HepG2 (cell line): ENCODE results near the gene ENPP7. TPM values are rescaled to one million over a fixed set of nuclear protein-coding genes. Genes with fewer than 3 reads are reported as not detected.

ENCODE experiments used
- ATAC-seq: fragments of 200-7000 bp; cut with Tn5 transposase; 3 replicates; pipeline ENCODE4 v1.9.1; 2020; ENCODE audit warnings: mild to moderate bottlenecking, moderate library complexity
- BruUV-seq: library from RNA; stranded (reverse); fragments of 400-500 nt; replicated peaks from 2 replicates; lab custom pipeline; 2021; lab: Mats Ljungman, UMichigan
- CTCF ChIA-PET: fragments of 300-600 bp; formaldehyde crosslinking; extraction: SDS; loops from one replicate; lab custom pipeline; 2021; ENCODE audit warnings: low total read pairs, inconsistent platforms, low intra/inter-chr PET ratio; lab: Yijun Ruan, JAX
- POLR2A ChIA-PET: fragments of 350-600 bp; sonication (Branson Sonifier 250); formaldehyde crosslinking; loops from one replicate; lab custom pipeline; 2020; ENCODE audit warnings: antibody characterized with exemption, inconsistent platforms; lab: Yijun Ruan, JAX
- DNase-seq: peaks from one replicate; pipeline ENCODE4 v3.0.0-alpha.2; 2015; ENCODE audit warnings: low spot score
- FAIRE-seq: peaks from 3 replicates; lab custom pipeline; 2011; peaks lifted over from hg19 to GRCh38; lab: Jason Lieb, UNC
- H2AFZ ChIP-seq: one replicate; pipeline ENCODE4 v1.6.1; 2011; ENCODE audit warnings: low read length, inconsistent platforms
- H3K27ac ChIP-seq: fragments of 300-600 bp; 3 replicates; pipeline ENCODE4 v1.8.0; 2011; ENCODE audit warnings: mixed run types, mild to moderate bottlenecking, mixed read lengths, low read length, inconsistent platforms; ENCODE audit not compliant: insufficient read depth; ENCODE audit errors: extremely low read length
- H3K27me3 ChIP-seq, 2 experiments: fragments of 200-600 bp in 1 of 2; 2 replicates in 1 of 2; 3 replicates in 1 of 2; pipeline versions ENCODE4 v1.6.0 to v1.8.0; 2011; ENCODE audit warnings: low read length in 2 of 2, mild to moderate bottlenecking in 2 of 2, moderate library complexity in 2 of 2, inconsistent platforms in 1 of 2; ENCODE audit not compliant: insufficient read depth in 2 of 2, control insufficient read depth in 1 of 2
- H3K36me3 ChIP-seq, 2 experiments: fragments of 200-600 bp in 1 of 2; replicated peaks in 1 of 2; 2 replicates in 1 of 2; 3 replicates in 1 of 2; pipeline versions ENCODE4 v1.5.1 to v1.8.0; 2011; ENCODE audit warnings: low read length in 2 of 2, inconsistent platforms in 1 of 2; ENCODE audit not compliant: insufficient read depth in 2 of 2, control insufficient read depth in 1 of 2
- H3K4me1 ChIP-seq: 2 replicates; pipeline ENCODE4 v1.5.1; 2012; ENCODE audit warnings: low read length, inconsistent platforms; ENCODE audit not compliant: insufficient read depth
- H3K4me2 ChIP-seq: 2 replicates; pipeline ENCODE4 v1.6.0; 2011; ENCODE audit warnings: low read depth, low read length, inconsistent platforms
- H3K4me3 ChIP-seq, 3 experiments: fragments of 200-600 bp in 1 of 3; sonication (generic), shearing (Covaris generic) in 1 of 3; replicated peaks in 1 of 3; 2 replicates each; pipeline ENCODE4 v1.5.1; 2011 to 2016; ENCODE audit warnings: low read length in 3 of 3, inconsistent platforms in 2 of 3, low read depth in 2 of 3, mild to moderate bottlenecking in 2 of 3, control low read depth in 1 of 3, mixed read lengths in 1 of 3; ENCODE audit not compliant: insufficient read depth in 1 of 3
- H3K79me2 ChIP-seq: one replicate; pipeline ENCODE4 v1.6.1; 2011; ENCODE audit warnings: low read length, inconsistent platforms; ENCODE audit not compliant: insufficient read depth
- H3K9ac ChIP-seq: 2 replicates; pipeline ENCODE4 v1.6.0; 2011; ENCODE audit warnings: mild to moderate bottlenecking, low read depth, low read length, inconsistent platforms; ENCODE audit not compliant: insufficient read depth
- H3K9me3 ChIP-seq: 2 replicates; pipeline ENCODE4 v1.5.1; 2012; ENCODE audit warnings: mild to moderate bottlenecking, low read length
- H4K20me1 ChIP-seq: 2 replicates; pipeline ENCODE4 v1.6.0; 2011; ENCODE audit warnings: inconsistent platforms, mild to moderate bottlenecking, low read length, moderate library complexity; ENCODE audit not compliant: insufficient read depth
- CCDC6 ChIP-seq: sonication (generic); formaldehyde crosslinking; IDR thresholded peaks from 2 replicates; pipeline ENCODE4 v1.8.1; 2022; ENCODE audit warnings: mild to moderate bottlenecking, missing genetic modification reagents, moderate library complexity
- MAFK ChIP-seq, 2 experiments: IDR thresholded peaks in 1 of 2; conservative IDR thresholded peaks in 1 of 2; 2 replicates each; pipeline ENCODE4 v1.6.1; 2011; ENCODE audit warnings: improper control_type of control experiment in 2 of 2, low read length in 2 of 2
- ZNF274 ChIP-seq: sonication (generic); formaldehyde crosslinking; IDR thresholded peaks from 2 replicates; pipeline ENCODE4 v1.5.1; 2020; ENCODE audit warnings: mild to moderate bottlenecking, missing genetic modification reagents
- WGBS: methylation state at CpG from one replicate; pipeline ENCODE4 v1.1.6; 2017; ENCODE audit warnings: low lambda C conversion rate; 5-methylcytosine and 5-hydroxymethylcytosine counted together
- in situ Hi-C: cut with HindIII; loops from 2 replicates; pipeline ENCODE4 v1.10.0; 2017; ENCODE audit warnings: low pct_unique_long_range_greater_than_20kb; ENCODE audit not compliant: extremely low pct_ligation_motif_present
- intact Hi-C: fragments of 100-400 bp; cut with micrococcal nuclease; formaldehyde crosslinking; loops from one replicate; pipeline ENCODE4 v1.10.0; 2022; ENCODE audit not compliant: unreplicated experiment
- polyA plus RNA-seq, 8 experiments: library from polyadenylated mRNA; depleted of rRNA in 3 of 8; stranded (reverse) in 7 of 8; unstranded in 1 of 8; fragments of >200 nt; fragmentation: Illumina TruSeq in 4 of 8; extraction: Trizol in 4 of 8; gene quantifications; 2 replicates each; pipeline versions ENCODE4 v1.2.1 to v1.2.3, GENCODE V29; 2011 to 2016; ENCODE audit warnings: low read depth in 4 of 8, missing spikeins in 1 of 8, mixed read lengths in 1 of 8; ENCODE audit not compliant: insufficient read depth in 1 of 8
- total RNA-seq, 5 experiments: library from RNA; depleted of rRNA; stranded (reverse); fragments of >200 nt; fragmentation: Illumina TruSeq; extraction: Trizol; gene quantifications; 2 replicates each; pipeline ENCODE4 v1.2.3, GENCODE V29; 2016; ENCODE audit warnings: low read depth in 1 of 5
- TF ChIP-seq, protein P1 (sequence below): sonication (generic); formaldehyde crosslinking; IDR thresholded peaks from 2 replicates; pipeline ENCODE4 v1.5.0; 2020; ENCODE audit warnings: missing genetic modification reagents

The ENPP7 gene
- total and polyA plus RNA-seq, 2 of the 13 experiments (the other 11 are each of a cell fraction or from before 2014, with no cell fraction given), result 1.1 to 2.2 TPM

DNA sequence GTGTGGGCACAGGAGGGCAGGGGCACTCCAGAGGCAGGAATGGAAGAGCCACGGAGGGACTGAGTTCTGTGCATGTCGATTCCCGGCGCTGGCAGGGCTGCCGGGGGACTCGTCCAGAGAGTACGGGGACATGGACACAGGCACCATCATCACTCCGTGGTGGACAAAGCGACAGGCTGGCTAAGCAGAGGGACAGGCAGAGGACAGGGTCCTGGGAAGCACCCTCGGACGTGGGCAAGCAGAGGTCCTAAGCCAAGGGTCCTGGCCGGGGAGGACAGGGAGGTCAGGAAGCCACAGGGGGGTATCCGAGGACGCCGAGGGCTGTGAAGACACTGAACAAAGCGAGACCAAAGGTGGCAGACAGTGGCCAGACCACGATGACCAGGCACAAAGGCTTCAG, 44.3 kb upstream of the ENPP7 start:
- no peaks in the 10 kb centered on the region for H3K4me1 ChIP-seq
- H3K9me3 ChIP-seq, result no peaks in the 10 kb centered on the region
- no peak overlapping the region for H3K9ac ChIP-seq
- H3K36me3 ChIP-seq, result no peaks in the 10 kb centered on the region
- H3K27me3 ChIP-seq, result peaks cover 41 to 87% of the 10 kb centered on the region in 2 experiments
- no peaks in the 10 kb centered on the region; the same call in none of the 2 replicates for H4K20me1 ChIP-seq
- in situ Hi-C loops, result no loop called here
- 19% methylated on average over 17 of the region's 17 CpGs for WGBS
- BruUV-seq, result no TSS peak
- ChIA-PET CTCF (no interaction called here), POLR2A (no interaction called here)
- no peak overlapping the region for H2AFZ ChIP-seq
- no peak overlapping the region for H3K4me2 ChIP-seq
- no peaks in the 10 kb centered on the region for H3K79me2 ChIP-seq
- 0 out of 2 replicates have a peak, but pooled peaks have one; percentile 24 for TF ChIP-seq ZNF274 (CRISPR knock-in tag)
- TF ChIP-seq CCDC6 (CRISPR knock-in tag), result no peak
- no peak for DNase-seq
- H3K4me3 ChIP-seq, result no peak overlapping the region
- no peak overlapping the region for H3K27ac ChIP-seq
- ATAC-seq, result no peak
- intact Hi-C loops, result no loop called here
- no peak for FAIRE-seq

DNA sequence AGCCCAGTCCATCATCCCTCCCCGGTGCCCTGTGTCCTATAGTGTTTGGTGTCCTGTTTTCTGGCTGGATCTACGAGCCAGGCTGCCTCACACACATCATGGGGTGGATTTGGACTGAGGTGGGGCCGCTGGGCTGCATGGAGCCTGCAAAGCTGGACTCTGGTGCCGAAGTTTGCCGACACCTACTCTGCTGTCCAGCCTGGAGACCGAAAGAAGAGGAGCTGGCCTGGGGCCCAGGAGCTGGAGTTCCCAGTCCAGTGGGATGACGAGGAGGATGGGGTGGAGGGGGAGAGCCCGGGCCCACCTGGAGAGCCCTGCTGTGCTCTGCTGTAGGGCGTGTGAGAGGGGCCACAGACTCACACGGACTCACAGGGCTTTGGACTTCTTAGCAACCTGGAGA, 40.3 kb upstream of the ENPP7 start:
- no peaks in the 10 kb centered on the region for H3K9me3 ChIP-seq
- H3K79me2 ChIP-seq, result no peaks in the 10 kb centered on the region
- ATAC-seq (no peak; the same call in 2 of the 3 replicates), FAIRE-seq (no peak), DNase-seq (no peak)
- H3K27ac ChIP-seq, result no peak overlapping the region
- H3K36me3 ChIP-seq, result no peaks in the 10 kb centered on the region
- H3K4me1 ChIP-seq, result no peaks in the 10 kb centered on the region
- ChIA-PET CTCF (no interaction called here), POLR2A (no interaction called here)
- in situ Hi-C loops (no loop called here), intact Hi-C loops (no loop called here)
- no TSS peak for BruUV-seq
- whole genome bisulfite sequencing, result 1% methylated on average over 9 of the region's 10 CpGs
- H3K4me2 ChIP-seq, result no peak overlapping the region
- H3K27me3 ChIP-seq, result peaks cover 42 to 90% of the 10 kb centered on the region in 2 experiments
- H3K4me3 ChIP-seq, result no peak overlapping the region
- no peak overlapping the region for H2AFZ ChIP-seq
- TF ChIP-seq, protein P1, sequence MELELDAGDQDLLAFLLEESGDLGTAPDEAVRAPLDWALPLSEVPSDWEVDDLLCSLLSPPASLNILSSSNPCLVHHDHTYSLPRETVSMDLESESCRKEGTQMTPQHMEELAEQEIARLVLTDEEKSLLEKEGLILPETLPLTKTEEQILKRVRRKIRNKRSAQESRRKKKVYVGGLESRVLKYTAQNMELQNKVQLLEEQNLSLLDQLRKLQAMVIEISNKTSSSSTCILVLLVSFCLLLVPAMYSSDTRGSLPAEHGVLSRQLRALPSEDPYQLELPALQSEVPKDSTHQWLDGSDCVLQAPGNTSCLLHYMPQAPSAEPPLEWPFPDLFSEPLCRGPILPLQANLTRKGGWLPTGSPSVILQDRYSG, result no peak
- no peak for TF ChIP-seq MAFK (conservative IDR thresholded peaks at IDR 0.05 in 1 of 2, IDR thresholded peaks at IDR 0.05 in 1 of 2; ENCODE audit: low read length in 2 of 2)
- TF ChIP-seq, all 625 proteins: peak for 0
- Histone ChIP-seq H4K20me1 (peaks cover 4% of the 10 kb centered on the region), H3K9ac (no peak overlapping the region)
